ENCODE data around the gene SMYD3. TPM values are rescaled to one million over a fixed set of nuclear protein-coding genes. Genes with fewer than 3 reads are reported as not detected.

SMYD3 gene
- polyA plus RNA-seq, 1 donor from 2014 or later, result 48.6 TPM

GRCh38 chr1:245898581-245898980 is 608.5 kb downstream of the SMYD3 start:
- no peaks in the 10 kb centered on the region for H3K9me3 ChIP-seq (ENCODE audit: low read length)

GRCh38 chr1:245896258-245896657 is 610.8 kb downstream of the SMYD3 start:
- no peak overlapping the region for H3K9ac ChIP-seq (ENCODE audit: low read length)
- H3F3A ChIP-seq (ENCODE audit: insufficient read depth, low read length, poor library complexity, severe bottlenecking), result no peaks in the 10 kb centered on the region
- no peak for TF ChIP-seq CTCF (IDR thresholded peaks at IDR 0.05; ENCODE audit: poor library complexity, severe bottlenecking)
- no peak overlapping the region for H3K27ac ChIP-seq (ENCODE audit: low read length)
- no peak overlapping the region for H3K4me3 ChIP-seq (ENCODE audit: low read length)
- no peaks in the 10 kb centered on the region for H3K36me3 ChIP-seq (ENCODE audit: insufficient read depth, low read length)
- no peaks in the 10 kb centered on the region for H3K9me2 ChIP-seq (ENCODE audit: insufficient read depth, low read length)
- H3K79me2 ChIP-seq (replicated peaks; ENCODE audit: insufficient read depth, low read length), result no peaks in the 10 kb centered on the region
- no peak overlapping the region for H2AFZ ChIP-seq (ENCODE audit: low read depth, low read length)
- no peaks in the 10 kb centered on the region for H3K27me3 ChIP-seq (ENCODE audit: insufficient read depth, low read depth, low read length)
- H4K20me1 ChIP-seq (ENCODE audit: insufficient read depth), result no peaks in the 10 kb centered on the region
- no peaks in the 10 kb centered on the region for H3K9me3 ChIP-seq (ENCODE audit: low read length)
- H3K4me2 ChIP-seq (ENCODE audit: low read length), result no peak overlapping the region

More at GRCh38 chr1:245898581-245898980, 608.5 kb downstream of the SMYD3 start:
- H3K9ac ChIP-seq (ENCODE audit: low read length), result no peak overlapping the region
- H3K4me3 ChIP-seq (ENCODE audit: low read length), result no peak overlapping the region
- H3K9me2 ChIP-seq (ENCODE audit: insufficient read depth, low read length), result no peaks in the 10 kb centered on the region
- no peaks in the 10 kb centered on the region for H3K36me3 ChIP-seq (ENCODE audit: insufficient read depth, low read length)
- H3K27me3 ChIP-seq (ENCODE audit: insufficient read depth, low read depth, low read length), result no peaks in the 10 kb centered on the region
- no peak overlapping the region for H3K27ac ChIP-seq (ENCODE audit: low read length)
- no peaks in the 10 kb centered on the region for H4K20me1 ChIP-seq (ENCODE audit: insufficient read depth)
- H3K79me2 ChIP-seq (replicated peaks; ENCODE audit: insufficient read depth, low read length), result no peaks in the 10 kb centered on the region
- H2AFZ ChIP-seq (ENCODE audit: low read depth, low read length), result no peak overlapping the region
- TF ChIP-seq MXI1 (conservative IDR thresholded peaks at IDR 0.05; ENCODE audit: poor library complexity, severe bottlenecking) (no peak), RAD21 (conservative IDR thresholded peaks at IDR 0.05) (no peak), CTCF (IDR thresholded peaks at IDR 0.05; ENCODE audit: poor library complexity, severe bottlenecking) (no peak), EZH2 (IDR thresholded peaks at IDR 0.05; ENCODE audit: borderline replicate concordance, insufficient read depth, low read length, poor library complexity, severe bottlenecking) (no peak), EP300 (conservative IDR thresholded peaks at IDR 0.05; ENCODE audit: poor library complexity, severe bottlenecking) (no peak), TAF1 (IDR thresholded peaks at IDR 0.05; ENCODE audit: low read depth) (no peak)
- H3K4me2 ChIP-seq (ENCODE audit: low read length), result no peak overlapping the region
- H3F3A ChIP-seq (ENCODE audit: insufficient read depth, low read length, poor library complexity, severe bottlenecking), result no peaks in the 10 kb centered on the region

- no peak overlapping the region for H3K27ac ChIP-seq (ENCODE audit: low read length)
Observed at GRCh38 chr1:245895455-245895959, 611.6 kb downstream of the SMYD3 start.

More at GRCh38 chr1:245895455-245895959, 611.6 kb downstream of the SMYD3 start:
- Histone ChIP-seq H2AFZ (ENCODE audit: low read depth, low read length) (no peak overlapping the region), H3K4me3 (ENCODE audit: low read length) (no peak overlapping the region), H3K9ac (ENCODE audit: low read length) (no peak overlapping the region), H3K9me2 (ENCODE audit: insufficient read depth, low read length) (no peaks in the 10 kb centered on the region), H3K4me2 (ENCODE audit: low read length) (no peak overlapping the region), H4K20me1 (ENCODE audit: insufficient read depth) (no peaks in the 10 kb centered on the region), H3K79me2 (replicated peaks; ENCODE audit: insufficient read depth, low read length) (no peaks in the 10 kb centered on the region), H3K27me3 (ENCODE audit: insufficient read depth, low read depth, low read length) (no peaks in the 10 kb centered on the region), H3K36me3 (ENCODE audit: insufficient read depth, low read length) (no peaks in the 10 kb centered on the region), H3F3A (ENCODE audit: insufficient read depth, low read length, poor library complexity, severe bottlenecking) (no peaks in the 10 kb centered on the region), H3K9me3 (ENCODE audit: low read length) (no peaks in the 10 kb centered on the region)
- TF ChIP-seq REST (IDR thresholded peaks at IDR 0.05; ENCODE audit: borderline replicate concordance), result no peak
- no peak for TF ChIP-seq SMC3 (conservative IDR thresholded peaks at IDR 0.05; ENCODE audit: poor library complexity)
- no peak for TF ChIP-seq MXI1 (conservative IDR thresholded peaks at IDR 0.05; ENCODE audit: poor library complexity, severe bottlenecking)
- TF ChIP-seq POLR2AphosphoS5 (IDR thresholded peaks at IDR 0.05), result no peak
- TF ChIP-seq EP300 (conservative IDR thresholded peaks at IDR 0.05; ENCODE audit: poor library complexity, severe bottlenecking), result no peak
- no peak for TF ChIP-seq EZH2 (IDR thresholded peaks at IDR 0.05; ENCODE audit: borderline replicate concordance, insufficient read depth, low read length, poor library complexity, severe bottlenecking)
- TF ChIP-seq CTCF (IDR thresholded peaks at IDR 0.05; ENCODE audit: poor library complexity, severe bottlenecking), result no peak
- no peak for TF ChIP-seq TAF1 (IDR thresholded peaks at IDR 0.05; ENCODE audit: low read depth)
- TF ChIP-seq RAD21 (conservative IDR thresholded peaks at IDR 0.05), result no peak

Measured in neural cell (in vitro differentiated cells).